ENCODE measurements around the gene TADA2B.

The TADA2B gene

GRCh38 chr4:7003176-7003878, 39.8 kb upstream of the TADA2B start:
- TF ChIP-seq, protein P1, sequence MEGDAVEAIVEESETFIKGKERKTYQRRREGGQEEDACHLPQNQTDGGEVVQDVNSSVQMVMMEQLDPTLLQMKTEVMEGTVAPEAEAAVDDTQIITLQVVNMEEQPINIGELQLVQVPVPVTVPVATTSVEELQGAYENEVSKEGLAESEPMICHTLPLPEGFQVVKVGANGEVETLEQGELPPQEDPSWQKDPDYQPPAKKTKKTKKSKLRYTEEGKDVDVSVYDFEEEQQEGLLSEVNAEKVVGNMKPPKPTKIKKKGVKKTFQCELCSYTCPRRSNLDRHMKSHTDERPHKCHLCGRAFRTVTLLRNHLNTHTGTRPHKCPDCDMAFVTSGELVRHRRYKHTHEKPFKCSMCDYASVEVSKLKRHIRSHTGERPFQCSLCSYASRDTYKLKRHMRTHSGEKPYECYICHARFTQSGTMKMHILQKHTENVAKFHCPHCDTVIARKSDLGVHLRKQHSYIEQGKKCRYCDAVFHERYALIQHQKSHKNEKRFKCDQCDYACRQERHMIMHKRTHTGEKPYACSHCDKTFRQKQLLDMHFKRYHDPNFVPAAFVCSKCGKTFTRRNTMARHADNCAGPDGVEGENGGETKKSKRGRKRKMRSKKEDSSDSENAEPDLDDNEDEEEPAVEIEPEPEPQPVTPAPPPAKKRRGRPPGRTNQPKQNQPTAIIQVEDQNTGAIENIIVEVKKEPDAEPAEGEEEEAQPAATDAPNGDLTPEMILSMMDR (IDR thresholded peaks at IDR 0.05; ENCODE audit: insufficient read depth, low read depth, low read length, missing control alignments) = no peak
- H3K4me3 ChIP-seq (ENCODE audit: low read depth, low read length) = no peak overlapping the region
- DNase-seq (ENCODE audit: low read depth) = no peak

- H3K4me3 ChIP-seq (ENCODE audit: low read depth, low read length) = no peak overlapping the region
- no peak for DNase-seq (ENCODE audit: low read depth)
- TF ChIP-seq, protein P1 (IDR thresholded peaks at IDR 0.05; ENCODE audit: insufficient read depth, low read depth, low read length, missing control alignments) = no peak
Measured at GRCh38 chr4:7003879-7004240, 39.3 kb upstream of the TADA2B start.

DNA sequence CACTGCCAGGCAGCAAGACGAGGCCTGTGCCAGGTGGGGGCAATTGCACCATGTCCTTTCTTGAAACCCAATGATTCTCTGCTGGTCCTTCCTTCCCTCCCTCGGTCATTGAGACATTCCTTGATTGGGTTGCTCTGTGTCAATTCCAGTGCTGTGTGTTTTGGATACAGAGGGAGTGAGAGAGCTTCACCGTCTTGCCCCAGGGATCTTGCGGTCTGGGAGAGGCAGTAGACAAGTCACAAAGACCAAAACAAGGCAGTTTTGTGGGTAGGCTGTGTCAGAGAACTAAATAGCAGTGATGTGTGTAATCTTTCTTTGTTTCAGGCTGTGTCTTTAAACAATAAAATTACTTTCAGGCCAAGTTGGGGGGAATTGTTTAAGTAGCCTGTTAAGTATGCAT, 38.8 kb upstream of the TADA2B start:
- no peak overlapping the region for H3K4me3 ChIP-seq (ENCODE audit: low read depth, low read length)
- DNase-seq (ENCODE audit: low read depth) = no peak
- TF ChIP-seq, protein P1 (IDR thresholded peaks at IDR 0.05; ENCODE audit: insufficient read depth, low read depth, low read length, missing control alignments) = no peak

GRCh38 chr4:7005571-7005970, 37.6 kb upstream of the TADA2B start:
- H3K4me3 ChIP-seq (ENCODE audit: low read depth, low read length) = no peak overlapping the region
- DNase-seq (ENCODE audit: low read depth) = no peak
- TF ChIP-seq, protein P1 (IDR thresholded peaks at IDR 0.05; ENCODE audit: insufficient read depth, low read depth, low read length, missing control alignments) = no peak

GRCh38 chr4:7006411-7006810, 36.8 kb upstream of the TADA2B start:
- DNase-seq (ENCODE audit: low read depth) = no peak
- H3K4me3 ChIP-seq (ENCODE audit: low read depth, low read length) = no peak overlapping the region
- TF ChIP-seq, protein P1 (IDR thresholded peaks at IDR 0.05; ENCODE audit: insufficient read depth, low read depth, low read length, missing control alignments) = no peak

DNA sequence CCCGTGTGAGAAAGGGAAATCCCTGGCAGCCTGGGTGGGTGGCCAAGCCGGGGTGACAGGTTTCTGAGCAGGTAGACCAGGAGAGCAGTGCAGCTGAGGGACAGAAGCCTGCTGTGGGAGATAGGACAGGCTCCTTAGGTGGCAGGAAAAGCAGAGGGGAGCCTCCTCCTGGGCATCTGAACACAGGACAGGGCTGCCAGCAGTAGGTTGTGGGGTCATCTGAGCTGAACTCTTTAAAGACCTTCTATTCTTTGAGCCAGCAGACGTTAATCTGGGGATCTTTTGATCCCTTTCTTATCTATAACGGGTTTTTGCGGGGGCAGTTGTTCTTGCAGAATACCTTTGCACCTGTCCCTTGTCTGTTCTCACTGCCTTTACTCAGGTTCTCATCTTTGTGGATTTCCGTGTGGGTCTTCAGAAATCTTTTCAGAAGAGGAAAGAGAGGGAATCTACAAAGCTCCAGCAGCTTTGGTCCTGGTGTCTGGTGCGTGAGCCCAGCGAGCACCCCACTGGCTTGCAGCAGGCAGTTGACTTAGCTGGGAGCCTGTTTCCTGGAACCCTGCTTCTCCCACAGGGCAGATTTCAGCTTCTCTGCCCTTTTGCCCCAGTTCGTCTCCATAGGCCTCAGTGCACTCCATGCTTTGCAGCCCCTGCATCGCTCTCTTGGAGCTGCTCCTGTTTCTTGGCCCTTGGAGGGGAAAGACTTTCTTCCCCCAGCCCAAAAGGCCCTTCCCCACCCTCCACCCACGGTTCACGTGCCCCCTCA, 35.8 kb upstream of the TADA2B start:
- no peak overlapping the region for H3K4me3 ChIP-seq (ENCODE audit: low read depth, low read length)

More for the DNA sequence above, 35.8 kb upstream of the TADA2B start:
- DNase-seq (ENCODE audit: low read depth) = no peak
- TF ChIP-seq, protein P1 (IDR thresholded peaks at IDR 0.05; ENCODE audit: insufficient read depth, low read depth, low read length, missing control alignments) = no peak
